Suprapubic skin (tissue), 4 donors: Measurements from ENCODE around the gene SPATS2.

ENCODE experiments used
- EP300 ChIP-seq: sonication (generic); formaldehyde crosslinking; IDR thresholded peaks from one replicate; pipeline ENCODE4 v1.6.1; 2017; ENCODE audit warnings: antibody characterized with exemption
- POLR2AphosphoS5 ChIP-seq, 3 donors: sonication (generic); formaldehyde crosslinking; IDR thresholded peaks; one replicate each; pipeline ENCODE4 v1.6.1; 2017; ENCODE audit warnings: antibody characterized with exemption in 3 of 3
- TF ChIP-seq, protein P1 (sequence below), 2 donors: fragments of 200-600 bp in 1 of 2; fragments of 450-650 bp in 1 of 2; sonication (generic) in 1 of 2; IDR thresholded peaks; one replicate each; pipeline ENCODE4 v1.5.1; 2016 to 2019; ENCODE audit warnings: antibody characterized with exemption in 2 of 2, mild to moderate bottlenecking in 1 of 2, moderate library complexity in 1 of 2

DNA sequence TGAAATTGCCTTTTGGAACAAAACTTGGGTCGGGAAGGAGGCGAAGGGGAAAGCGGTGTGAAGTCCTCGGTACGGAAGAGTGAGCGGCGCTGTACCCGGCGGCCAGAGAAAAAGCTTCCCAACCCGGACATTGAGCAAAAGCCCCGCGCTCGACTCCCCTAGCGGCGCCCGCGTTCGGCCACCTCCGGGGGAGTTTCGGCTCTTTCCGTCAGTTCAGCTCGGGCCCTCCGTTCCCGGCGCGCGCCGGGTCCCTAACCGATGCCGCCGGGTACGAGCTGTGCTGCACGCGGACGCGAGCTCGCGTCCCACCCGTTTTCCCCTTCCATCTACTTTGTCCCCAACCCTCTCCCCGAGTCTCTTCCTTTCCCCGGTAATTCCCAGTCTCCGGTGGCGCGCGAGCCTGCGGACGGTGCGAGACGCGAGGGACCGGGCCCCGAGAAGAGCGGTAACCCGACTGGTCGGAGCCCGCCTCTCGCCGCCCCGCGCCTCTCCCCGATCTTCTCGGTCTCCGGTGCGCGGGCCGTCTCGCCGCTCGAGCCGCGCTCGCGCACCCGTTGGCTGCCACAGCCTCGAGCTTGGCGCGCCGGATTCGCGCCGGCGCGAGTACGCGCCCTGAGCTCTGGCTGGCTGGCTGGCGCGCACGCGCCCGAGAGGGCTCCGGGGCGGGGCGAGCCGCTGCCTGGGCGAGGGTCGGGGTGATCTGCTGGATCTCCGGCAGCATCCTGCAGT is 446 bp upstream of the SPATS2 start:
- TF ChIP-seq, protein P1, sequence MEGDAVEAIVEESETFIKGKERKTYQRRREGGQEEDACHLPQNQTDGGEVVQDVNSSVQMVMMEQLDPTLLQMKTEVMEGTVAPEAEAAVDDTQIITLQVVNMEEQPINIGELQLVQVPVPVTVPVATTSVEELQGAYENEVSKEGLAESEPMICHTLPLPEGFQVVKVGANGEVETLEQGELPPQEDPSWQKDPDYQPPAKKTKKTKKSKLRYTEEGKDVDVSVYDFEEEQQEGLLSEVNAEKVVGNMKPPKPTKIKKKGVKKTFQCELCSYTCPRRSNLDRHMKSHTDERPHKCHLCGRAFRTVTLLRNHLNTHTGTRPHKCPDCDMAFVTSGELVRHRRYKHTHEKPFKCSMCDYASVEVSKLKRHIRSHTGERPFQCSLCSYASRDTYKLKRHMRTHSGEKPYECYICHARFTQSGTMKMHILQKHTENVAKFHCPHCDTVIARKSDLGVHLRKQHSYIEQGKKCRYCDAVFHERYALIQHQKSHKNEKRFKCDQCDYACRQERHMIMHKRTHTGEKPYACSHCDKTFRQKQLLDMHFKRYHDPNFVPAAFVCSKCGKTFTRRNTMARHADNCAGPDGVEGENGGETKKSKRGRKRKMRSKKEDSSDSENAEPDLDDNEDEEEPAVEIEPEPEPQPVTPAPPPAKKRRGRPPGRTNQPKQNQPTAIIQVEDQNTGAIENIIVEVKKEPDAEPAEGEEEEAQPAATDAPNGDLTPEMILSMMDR (IDR thresholded peaks at IDR 0.05): peak in 1 of 2 donors; percentile 29
- TF ChIP-seq POLR2AphosphoS5 (IDR thresholded peaks at IDR 0.05) (no peak), EP300 (no peak)
